Stimulated activated CD4-positive, alpha-beta T cell treated with anti-CD3 and anti-CD28 coated beads, Interleukin-4, amount 100 ng/mL, for 4 hours (primary cell): ENCODE data around the gene N4BP2.
"Not testable (repeated sequence)": the region's sequence is repeated elsewhere in the genome, so short reads cannot be mapped to it uniquely, and the experiment has no call there.

Experiments
- DNase-seq, 2 experiments: peaks; one replicate each; pipeline ENCODE4 v3.0.0-alpha.2; 2020

The N4BP2 gene

DNA sequence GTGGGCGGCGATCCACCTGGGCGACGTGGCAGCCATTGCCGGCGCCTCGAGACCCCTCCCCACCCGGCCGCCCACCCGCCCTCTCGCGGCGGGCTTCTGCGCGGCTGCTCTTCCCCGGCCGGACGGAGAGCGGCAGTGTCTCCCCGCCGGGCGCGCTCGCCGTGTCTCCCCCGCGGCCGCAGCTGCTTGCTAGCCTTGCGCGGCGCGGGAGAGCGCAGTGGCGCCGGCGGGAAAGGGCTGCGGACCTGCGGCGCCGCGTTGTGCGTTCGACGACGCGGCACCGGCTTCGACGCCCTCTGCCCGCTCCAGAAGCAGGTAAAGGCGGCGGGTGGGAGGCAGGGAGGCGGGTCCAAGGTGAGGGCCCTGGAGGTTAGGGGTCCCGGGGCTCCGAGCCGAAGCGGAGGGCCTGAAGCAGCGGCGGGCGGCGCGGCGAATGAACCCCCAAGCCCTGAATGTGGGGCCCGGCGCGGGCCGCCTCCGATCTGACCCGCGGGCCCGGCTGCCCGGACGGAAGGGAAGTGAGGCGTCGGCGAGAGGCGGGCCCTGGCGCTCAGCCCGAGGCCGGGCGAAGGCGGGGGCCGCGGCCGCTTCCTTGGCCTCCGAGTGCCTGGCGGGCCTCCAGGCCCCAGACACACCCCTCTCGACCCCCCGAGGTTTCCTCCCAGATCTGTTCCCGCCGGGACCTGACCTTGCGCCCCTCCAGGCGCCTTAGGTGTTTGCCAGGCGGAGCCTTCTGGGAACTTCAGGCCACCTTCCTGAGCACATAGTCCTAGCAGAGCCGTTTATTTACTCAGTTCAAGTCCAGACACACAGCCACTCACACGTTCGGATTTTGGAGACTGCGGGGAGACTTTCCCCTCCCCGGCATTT, at the start of gene N4BP2:
TSS of gene N4BP2 (plus strand) at position 135 of the 870 bp plus-strand sequence. CDS start 40,491 bp downstream, outside the sequence.
- peak; percentile 73 to 74 for DNase-seq

DNA sequence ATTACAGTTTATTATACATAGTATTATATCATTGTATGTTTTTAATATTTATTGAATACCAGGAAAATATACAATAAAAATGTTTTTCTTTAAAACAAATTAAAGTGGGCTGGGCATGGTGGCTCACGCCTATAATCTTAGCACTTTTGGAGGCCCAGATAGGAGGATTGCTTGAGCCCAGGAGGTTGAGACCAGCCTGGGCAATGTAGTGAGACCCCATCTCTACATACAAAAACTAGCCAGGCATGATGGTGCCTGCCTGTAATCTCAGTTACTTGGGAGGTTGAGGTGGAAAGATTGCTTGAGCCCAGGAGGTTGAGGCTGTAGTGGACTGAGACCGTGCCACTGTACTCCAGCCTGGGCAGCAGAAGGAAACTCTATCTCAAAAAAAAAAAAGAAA, 40.6 kb upstream of the N4BP2 start:
- DNase-seq = no peak

DNA sequence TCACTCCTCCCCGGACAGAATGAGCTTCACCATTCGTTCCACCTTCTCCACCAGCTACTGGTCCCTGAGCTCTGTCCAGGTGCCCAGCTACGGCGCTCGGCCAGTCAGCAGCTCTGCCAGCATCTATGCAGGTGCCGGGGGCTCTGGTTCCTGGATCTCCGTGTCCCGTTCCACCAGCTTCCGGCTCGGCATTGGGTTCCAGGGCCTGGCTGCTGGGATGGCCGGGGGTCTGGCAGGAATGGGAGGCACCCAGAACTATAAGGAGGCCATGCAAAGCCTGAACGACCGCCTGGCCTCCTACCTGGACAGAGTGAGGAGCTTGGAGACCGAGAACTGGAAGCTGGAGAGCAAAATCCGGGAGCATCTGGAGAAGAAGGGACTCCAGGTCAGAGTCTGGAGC, 36.4 kb upstream of the N4BP2 start:
- DNase-seq = no peak

DNA sequence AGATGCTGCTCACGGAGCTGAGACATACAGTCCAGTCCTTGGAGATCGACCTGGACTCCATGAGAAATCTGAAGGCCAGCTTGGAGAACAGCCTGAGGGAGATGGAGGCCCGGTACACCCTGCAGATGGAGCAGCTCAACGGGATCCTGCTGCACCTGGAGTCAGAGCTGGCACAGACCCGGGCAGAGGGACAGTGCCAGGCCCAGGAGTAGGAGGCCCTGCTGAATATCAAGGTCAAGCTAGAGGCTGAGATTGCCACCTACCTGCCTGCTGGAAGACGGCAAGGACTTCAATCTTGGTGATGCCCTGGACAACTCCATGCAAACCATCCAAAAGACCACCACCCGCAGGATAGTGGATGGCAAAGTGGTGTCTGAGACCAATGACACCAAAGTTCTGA, 35.5 kb upstream of the N4BP2 start:
- DNase-seq = not testable (repeated sequence)

DNA sequence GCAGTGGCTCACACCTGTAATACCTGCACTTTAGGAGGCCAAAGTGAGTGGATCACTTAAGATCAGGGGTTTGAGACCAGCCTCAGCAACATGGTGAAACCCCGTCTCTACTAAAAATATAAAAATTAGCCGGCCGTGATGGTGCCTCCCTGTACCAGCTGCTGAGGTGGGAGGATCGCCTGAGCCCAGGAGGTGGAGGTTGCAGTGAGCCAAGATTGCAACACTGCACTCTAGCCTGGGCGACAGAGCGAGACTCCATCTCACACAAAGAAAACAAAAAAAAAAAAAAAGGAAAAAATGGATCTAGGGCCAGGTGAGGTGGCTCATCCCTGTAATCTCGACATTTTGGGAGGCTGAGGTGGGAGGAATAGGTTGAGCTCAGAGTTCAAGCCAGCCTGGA, 32.6 kb upstream of the N4BP2 start:
- DNase-seq = not testable (repeated sequence)

DNA sequence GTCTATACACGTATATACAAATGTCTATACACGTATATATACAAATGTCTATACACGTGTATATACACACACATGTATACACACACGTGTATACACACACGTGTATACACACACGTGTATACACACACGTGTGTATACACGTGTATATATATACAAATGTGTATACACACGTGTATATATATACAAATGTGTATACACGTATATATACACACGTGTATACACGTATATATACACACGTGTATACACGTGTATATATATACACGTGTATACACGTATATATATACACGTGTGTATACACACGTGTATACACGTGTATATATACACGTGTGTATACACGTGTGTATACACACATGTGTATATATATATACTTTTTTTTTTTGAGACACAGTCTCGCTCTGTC, 23.9 kb upstream of the N4BP2 start:
- no peak for DNase-seq

DNA sequence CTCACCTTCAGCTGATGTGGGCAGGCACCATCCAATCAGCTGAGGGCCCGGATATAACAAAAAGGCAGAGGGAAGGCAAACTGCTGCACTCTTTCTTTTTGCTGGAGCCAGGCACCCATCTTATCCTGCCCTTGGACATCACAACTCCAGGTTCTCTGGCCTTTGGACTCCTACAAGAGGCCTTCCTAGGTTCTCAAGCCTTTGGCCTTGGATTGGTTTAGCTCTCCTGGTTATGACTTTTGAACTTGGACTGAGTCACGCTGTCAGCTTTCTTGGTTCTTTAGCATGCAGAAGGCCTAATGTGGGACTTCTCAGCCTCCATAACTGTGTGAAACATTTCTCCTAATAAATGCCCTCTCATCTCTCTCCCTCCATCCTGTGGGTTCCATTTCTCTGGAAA, 23.0 kb upstream of the N4BP2 start:
- no peak for DNase-seq

DNA sequence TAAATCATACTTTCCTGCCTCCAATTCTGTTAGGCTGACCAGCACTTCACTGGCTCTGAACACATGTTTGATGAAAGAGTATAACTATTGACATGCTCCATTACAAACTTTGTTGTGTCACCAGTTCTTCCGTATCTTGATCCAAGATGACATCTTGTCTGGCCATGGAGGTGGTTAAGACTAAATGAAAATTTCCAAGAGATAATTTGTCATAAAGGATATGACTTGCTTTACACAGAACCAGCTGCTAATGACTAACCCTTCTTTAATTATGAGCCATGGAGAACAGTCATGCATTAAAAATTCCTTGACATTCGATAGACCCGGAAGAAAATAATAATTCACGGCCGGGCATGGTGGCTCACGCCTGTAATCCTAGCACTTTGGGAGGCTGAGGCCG, 17.7 kb upstream of the N4BP2 start:
- no peak for DNase-seq

DNA sequence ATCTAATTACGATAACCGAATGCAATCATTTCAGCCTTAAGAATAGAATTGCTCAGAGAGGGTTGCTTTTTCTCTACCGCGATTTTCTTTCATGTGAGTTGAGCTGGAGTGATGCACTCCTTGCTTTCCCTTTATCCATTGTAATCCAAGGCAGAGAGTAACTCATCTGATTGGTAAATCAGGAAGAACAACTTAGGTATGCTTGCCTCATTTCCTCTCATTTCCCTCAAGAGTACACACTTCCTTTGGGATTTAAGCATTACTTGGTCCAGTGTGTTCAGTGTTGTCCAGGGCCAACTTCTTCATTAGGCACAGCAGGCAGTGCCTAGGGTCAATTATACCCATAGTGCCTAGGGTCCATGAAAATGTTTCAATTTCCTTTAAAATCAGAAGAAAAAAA, 15.7 kb upstream of the N4BP2 start:
- no peak for DNase-seq

DNA sequence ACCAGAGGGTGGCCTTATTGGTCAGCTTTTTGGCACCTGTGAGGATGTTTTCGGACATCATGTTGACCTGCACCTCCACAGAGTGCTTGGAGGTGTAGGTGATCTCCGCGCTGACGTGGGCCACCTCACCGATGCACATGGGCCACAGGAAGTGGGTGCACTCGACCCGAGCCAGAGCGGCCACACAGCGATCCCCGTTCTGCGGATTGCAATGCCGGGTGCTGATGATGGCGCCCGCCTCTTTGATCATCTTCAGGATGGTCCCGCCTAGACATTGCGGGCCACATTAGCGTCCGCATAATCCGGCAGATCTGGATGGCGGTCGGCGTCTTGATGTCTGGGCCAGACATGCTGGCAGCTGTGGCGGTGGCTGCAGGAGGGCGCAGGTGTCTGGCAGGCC, 12.9 kb upstream of the N4BP2 start:
- DNase-seq = no peak

DNA sequence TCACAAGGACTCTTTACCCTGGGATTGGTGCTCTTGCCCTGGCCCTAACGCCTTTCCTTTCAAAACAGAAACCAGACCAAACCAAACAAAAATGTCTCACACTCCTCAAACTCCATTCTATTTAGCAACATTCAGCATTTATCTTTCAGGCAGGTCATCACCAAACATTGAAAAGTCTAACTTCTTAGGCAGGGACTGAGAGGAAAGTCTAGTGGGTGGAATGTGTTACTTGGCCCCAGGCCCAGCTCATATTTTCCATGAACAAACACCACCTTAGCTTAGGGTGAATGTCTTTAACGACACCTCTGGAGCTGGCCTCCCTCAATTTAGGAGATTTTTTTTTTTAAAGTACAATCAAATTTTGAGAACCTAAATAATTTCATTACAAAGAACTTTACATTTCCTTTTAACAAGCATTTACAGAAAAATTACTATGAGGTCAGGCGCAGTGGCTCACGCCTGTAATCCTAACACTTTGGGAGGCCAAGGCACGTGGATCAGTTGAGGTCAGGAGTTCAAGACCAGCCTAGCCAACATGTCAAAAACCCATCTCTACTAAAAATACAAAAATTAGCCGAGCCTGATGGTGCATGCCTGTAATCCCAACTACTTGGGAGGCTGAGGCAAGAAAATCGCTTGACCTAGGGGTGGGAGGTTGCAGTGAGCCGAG, 10.2 kb upstream of the N4BP2 start:
- peak; percentile 14 to 61 for DNase-seq

DNA sequence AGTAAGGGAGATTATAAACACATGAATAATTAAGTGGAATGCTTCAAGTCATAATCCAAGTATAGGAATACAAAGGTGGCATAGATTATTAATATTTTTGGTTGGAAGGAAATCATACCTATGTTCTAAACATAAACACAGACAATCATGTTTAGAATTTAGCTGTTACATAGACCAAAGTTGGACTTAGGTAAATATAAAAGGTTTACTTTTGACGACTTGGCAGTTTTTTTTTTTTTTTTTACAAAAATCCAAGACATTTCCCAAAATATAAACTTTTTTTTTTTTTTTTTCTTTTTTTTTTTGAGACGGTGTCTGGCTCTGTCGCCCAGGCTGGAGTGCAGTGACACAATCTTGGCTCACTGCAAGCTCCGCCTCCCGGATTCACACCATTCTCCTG, 3.5 kb upstream of the N4BP2 start:
- DNase-seq = no peak

DNA sequence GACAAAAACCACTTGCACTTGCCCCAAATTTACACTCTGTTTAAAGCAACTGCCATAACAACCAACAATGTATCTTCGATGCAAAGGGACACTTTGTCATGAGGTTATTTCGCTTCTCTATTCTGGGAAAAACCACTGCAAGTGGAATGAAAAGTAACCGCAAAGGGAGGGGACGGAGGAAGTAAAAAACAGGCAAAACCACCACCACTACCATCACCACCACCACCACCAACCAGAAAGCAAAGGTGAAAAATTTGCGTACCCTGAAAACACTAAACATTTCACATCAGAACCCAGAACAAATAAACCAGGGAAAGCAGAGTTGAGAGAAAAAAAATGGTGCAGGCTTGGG, 1.2 kb upstream of the N4BP2 start:
- peak in 1 of 2 experiments; percentile 21 for DNase-seq

DNA sequence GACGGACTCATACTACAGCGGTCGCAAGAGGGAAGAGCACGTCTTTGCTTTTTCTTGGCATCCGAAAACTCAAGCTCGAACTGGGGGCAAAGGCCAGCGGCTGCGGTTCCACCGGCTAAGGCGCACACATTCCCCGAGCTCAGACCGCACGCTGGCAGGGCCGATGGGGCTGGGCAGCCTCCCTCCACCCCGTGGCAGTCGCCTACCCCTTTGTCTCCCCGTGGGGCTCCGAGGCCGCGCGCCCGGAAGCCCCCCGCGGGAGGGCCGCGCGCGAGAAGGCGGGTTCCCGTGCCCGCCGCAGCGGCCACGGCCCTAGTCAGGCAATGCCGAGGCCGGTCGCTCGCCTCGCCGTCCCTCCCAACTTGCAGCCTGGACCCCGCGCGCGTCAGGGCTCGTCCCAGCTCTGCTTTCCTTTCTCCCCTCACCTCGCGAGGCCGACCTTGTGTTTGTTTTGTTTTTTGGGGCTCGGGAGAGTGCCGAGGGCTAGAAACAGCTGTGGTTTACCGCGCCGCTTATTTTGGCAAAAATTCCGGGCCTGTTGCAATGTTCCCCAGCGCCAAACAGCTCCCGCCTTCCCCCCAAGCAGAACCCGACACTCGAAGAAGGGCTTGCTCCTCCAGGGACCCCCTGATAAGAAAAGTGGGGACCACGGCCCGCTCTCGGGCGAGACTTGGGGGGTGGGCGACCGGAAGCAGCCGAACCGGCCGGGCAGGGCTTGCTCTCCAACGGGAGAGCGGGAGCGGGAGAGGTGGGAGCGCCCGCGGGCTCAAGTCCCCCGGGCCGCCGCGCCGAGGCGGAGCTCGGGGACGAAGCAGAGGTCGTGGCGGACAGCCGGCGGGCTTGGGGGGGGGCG, 561 bp upstream of the N4BP2 start:
- DNase-seq = peak; percentile 36 to 42

DNA sequence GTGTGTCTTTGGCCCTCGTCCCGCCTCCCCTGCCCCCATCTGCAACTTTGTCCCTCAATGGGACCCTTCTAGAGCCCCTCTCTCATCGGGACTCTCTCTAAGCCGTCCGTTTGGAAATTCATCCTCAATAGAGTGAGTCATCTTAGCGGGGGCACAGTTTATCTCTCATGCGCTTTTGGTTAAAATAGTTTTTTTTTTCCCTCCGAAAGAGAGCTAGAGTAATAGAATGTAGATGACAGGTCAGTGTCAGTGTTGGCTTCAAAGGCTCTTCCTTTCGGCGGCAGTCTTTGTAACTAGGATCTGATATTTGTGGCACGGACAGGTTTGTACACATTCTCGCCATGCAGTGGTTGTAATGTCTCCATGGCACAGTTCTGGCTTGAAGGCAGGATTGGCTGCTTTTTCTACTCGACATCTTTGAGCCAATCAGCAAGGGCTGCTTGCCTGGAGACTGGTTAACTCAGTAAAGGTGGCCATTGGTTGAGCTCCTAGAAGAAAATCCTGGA, 989 bp downstream of the N4BP2 start:
- DNase-seq = peak; percentile 33 to 59

DNA sequence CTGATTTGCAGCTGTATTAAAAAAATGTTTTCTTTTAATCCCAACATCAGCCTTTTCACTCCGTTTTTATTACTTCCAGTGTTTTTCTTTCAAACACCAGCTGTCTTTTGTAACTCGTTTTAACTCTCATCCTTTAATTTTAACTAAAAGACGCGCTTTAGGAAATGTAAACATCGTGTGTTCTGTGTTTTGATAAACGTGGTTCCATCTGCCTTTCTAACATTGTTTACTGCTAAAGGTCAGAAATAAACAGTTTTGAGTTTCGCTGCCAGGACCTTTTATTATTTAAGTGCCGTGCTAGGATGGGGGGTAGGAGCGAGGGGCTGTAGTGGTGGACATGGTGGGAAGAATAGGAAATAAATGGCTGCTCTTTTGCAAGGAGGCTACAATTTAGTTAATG, 1.5 kb downstream of the N4BP2 start:
- no peak for DNase-seq

DNA sequence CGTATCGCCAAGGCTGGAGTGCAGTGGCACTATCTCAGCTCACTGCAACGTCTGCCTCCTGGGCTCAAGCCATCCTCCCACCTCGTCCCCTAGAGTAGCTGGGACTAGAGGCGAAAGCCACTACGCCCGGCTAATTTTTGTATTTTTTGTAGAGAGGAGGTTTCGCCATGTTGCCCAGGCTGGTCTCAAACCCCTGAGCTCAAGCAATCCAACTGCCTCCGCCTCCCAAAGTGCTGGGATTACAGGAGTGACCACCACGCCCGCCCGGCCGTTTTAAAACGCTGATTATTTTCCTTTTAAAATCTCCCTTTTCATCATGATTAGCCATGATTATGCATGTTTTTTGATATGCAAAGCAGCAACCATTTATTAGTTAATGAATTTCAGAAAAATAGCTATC, 2.2 kb downstream of the N4BP2 start:
- no peak for DNase-seq

DNA sequence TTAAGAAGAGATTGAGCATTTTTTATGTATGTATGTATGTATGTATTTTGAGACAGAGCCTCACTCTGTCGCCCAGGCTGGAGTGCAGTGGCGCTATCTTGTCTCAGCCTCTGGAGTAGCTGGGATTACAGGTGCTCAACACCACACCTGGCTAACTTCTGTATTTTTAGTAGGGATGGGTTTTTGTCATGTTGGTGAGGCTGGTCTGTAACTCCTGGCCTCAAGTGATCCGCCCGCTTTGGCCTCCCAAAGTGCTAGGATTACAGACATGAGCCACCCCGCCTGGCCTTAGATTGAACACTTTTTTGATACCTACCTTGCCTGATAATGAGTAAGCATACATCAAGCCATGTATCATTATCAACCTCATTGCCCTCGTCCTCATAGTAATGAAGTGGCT, 2.7 kb downstream of the N4BP2 start:
- no peak for DNase-seq

DNA sequence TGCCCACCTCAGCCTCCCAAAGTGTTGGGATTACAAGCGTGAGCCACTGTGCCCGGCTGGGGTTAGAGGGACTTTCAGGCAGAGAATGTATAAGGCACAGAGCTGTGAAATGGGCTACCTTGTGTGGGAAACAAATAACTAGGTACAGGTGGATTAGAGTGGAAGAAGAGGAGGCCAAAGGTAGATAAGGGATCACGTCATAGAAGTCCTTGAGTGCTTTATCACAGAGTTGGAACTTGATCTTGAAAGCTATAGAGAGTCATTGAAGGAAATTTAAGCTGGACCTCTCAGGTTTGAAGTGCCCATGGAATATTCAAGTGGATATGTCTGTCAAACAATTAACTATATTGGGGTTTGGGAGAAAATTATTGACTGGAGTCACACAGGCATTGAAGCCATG, 8.4 kb downstream of the N4BP2 start:
- no peak for DNase-seq

DNA sequence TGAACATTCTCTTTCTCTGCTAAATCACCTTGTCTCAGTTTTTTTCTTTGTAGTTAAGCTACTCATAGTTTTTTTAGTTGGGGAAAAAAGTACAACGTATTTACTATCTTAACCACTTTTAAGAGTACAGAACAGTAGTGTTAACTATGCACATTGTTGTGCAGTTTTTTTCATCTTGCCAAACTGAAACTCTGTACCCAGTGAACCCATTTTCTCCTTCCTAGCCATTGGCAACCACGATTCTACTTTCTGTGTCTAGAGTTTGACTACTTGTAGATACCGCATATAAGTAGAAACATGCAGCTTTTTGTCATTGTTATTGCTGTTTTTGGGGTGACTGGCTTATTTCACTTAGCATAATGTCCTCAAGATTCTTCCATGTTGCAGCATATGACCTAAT, 10.0 kb downstream of the N4BP2 start:
- DNase-seq = no peak

DNA sequence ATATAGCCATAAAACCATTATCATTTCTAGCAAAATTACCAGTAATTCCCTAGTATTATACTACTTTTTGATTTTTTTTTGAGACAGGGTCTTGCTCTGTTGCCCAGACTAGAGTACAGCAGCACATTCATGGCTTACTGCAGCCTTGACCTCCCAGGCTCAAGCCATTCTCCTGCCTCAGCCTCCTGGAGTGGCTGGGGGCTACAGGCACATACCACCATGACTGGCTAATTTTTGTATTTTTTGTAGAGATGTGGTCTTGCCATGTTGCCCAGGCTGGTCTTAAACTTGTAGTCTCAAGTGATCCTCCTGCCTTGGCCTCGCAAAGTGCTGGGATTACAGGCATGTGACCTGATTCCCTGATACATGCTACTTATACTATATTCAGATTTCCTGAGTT, 13.7 kb downstream of the N4BP2 start:
- no peak for DNase-seq

DNA sequence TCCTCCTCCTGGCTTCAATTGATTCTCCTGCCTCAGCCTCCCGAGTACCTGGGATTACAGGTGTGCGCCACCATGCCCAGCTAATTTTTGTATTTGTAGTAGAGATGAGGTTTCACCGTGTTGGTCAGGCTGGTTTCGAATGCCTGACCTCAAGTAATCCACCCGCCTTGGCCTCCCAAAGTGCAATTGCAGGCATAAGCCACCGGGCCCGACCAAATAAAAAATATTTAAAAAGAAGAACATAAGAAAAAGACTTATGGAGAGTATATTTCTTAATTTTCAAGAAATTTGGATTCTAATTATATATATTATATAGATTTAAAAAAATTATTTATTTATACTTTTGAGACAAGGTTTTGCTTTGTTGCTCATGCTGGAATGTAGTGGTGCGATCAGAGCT, 29.8 kb downstream of the N4BP2 start:
- no peak for DNase-seq

DNA sequence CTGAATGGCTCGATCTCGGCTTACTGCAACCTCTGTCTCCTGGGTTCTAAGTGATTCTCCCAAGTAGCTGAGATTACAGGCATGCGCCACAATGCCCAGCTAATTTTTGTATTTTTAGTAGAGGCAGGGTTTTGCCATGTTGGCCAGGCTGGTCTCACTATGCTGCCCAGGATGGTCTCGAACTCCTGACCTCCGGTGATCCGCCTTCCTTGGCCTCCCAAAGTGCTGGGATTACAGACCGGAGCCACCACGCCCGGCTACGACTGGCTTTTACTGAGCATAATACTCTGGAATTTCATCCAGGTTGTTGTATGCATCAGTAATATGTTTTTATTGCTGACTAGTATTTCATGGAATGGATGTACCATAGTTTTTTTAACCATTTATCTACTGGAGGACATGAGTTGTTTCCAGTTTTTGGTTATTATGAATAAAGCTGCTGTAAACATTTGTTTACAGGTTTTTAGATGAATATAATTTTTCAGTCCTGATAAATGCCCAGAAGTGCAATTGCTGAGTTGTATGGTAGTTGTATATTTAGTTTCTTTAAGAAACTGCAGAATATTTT, 31.2 kb downstream of the N4BP2 start:
- no peak for DNase-seq
